HL-60/S4 treated with phorbol 12-myristate 13-acetate at 8.2 ng/mL for 4 days and 3 days (cell line): Measurements from ENCODE around the gene MT1E.
"Not testable (repeated sequence)": the region's sequence is repeated elsewhere in the genome, so short reads cannot be mapped to it uniquely, and the experiment has no call there.

ENCODE experiments used
- in situ Hi-C: fragments of 300-500 bp; cut with MboI; formaldehyde crosslinking; loops from 2 replicates; pipeline ENCODE4 v1.15.0; 2022; ENCODE audit warnings: low sequenced_read_pairs

The MT1E gene

DNA sequence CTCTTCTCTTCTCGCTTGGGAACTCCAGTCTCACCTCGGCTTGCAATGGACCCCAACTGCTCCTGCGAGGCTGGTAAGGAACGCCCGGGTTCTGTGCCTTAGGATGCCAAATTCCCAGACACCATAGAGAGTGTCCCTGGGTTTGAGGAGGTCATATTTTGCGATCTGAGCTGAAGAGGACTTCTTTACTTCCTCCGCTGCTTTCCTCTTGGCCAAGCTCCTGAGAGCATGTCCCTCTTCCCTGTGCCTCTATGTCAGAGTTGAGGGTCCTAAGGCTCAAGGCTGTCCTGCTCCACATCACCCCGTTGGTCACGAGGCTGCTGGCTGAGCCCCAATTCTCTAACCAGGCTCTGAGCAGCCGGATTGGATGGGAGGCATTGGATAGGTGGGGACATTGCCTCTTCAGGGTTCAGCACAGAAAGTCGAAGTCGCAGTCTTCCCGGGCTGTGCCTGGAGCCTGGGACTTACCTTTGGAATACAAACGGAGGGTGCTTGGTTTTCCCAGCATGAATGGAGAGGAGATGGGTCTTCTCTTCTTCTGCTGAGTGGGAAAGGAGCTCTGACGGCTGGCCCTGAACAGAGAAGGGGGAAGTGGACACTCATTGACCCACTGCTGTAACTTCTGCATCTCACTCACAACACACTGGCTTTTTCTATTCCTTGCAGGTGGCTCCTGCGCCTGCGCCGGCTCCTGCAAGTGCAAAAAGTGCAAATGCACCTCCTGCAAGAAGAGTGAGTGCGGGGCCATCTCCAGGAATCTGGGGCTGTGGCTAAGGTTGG, 44.4 kb downstream of the MT1E start:
- in situ Hi-C loops = no loop called here

DNA sequence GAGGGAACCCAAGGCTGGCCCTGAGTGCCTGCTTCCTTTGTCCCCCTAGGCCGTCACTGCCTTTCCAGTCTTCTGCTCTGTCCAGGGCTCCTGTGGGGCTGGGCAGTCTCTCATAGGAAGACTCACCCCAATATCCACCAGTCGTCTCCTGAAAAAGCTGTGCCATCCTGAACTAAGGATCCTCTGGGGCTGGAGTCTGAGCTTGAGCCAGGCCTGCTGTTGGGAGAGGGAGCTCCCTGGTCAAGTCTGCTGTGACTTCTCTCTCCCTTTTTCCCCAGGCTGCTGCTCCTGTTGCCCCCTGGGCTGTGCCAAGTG, 45.0 kb downstream of the MT1E start:
- in situ Hi-C loops = no loop called here

DNA sequence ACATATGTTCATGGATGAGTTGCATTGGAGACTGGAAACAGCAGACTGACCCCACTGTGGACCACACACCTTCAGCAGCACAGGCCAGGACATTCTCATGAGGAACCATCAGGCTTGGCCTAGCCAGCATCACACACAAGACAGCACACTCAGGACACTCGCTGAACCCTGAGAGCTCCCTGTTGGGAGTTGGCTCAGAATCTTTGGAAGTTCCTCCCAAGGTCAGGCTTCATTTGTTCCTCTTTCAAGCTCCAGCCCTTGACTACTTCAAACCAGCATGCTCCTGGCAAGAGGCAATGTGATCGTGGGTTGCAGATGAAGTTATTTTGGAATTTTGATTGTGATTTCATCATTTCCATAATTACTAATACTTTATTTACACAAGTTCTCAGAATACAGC, 46.1 kb downstream of the MT1E start:
- in situ Hi-C loops = not testable (repeated sequence)

DNA sequence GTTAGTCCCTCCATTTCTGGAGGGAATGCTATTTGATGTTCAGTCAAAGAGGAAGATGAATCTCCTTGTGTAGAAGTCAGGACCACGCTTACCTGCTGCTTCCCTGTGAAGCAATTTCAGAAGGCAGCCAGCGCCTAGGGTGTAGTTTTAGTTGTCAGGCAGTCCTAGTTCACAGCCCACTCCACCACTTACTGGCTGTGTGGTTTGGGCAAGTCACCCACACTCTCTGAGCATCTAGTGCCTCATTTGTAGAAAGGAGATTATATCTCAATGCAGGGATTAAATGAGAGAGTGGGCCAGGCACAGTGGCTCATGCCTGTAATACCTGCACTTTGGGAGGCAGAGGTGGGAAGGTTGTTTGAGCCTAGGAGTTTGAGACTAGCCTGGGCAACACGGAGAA, 46.6 kb downstream of the MT1E start:
- in situ Hi-C loops = not testable (repeated sequence)

DNA sequence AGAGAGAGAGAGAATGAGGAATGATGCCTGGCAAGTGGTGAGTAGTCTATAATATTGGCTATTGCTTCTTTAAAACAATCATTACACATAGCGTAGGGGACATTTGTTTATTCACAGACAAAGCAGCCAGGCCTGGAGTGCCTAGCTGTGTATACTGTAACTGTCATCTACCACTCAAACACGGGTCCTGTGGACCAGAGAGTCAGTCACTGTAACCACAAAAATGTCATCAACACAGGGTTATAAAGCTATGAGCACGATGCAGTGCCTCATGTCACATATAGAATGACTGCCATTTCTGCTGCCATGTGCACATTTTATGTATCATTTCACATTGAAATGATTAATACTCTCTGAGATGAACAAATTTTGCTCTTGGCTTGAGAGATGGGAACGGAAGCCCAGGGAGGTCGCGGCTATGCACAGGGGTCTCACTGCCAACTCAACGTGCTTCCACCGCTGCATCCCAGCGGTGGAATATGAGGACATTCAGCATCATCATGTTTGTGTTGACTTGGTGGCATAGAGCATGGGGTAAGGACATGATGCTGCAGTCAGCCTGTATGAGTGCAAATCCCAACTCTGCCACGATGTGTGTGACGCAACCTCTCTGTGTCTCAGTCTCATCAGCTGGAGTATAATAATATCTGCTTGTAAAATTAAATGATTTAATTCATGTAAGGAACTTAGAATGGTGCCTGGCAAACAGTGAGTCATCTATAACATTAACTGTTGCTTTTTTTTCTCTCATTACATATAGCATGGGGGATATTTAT, 47.4 kb downstream of the MT1E start:
- in situ Hi-C loops = no loop called here

DNA sequence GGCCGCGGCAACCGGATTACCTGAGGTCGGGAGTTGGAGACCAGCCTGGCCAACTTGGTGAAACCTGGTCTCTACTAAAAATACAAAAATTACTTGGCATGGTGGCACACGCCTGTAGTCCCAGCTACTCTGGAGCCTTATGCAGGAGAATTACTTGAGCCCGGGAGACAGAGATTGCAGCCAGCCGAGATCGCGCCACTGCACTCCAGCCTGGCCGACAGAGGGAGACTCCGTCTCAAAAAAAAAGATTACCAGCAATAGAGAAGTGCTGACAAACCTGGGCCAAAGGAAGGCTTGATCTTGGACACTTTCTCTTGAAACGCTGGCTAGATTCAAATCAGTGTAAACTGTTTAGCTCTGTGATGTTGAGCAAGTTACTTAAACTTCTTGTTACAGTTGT, 48.3 kb downstream of the MT1E start:
- in situ Hi-C loops = no loop called here

DNA sequence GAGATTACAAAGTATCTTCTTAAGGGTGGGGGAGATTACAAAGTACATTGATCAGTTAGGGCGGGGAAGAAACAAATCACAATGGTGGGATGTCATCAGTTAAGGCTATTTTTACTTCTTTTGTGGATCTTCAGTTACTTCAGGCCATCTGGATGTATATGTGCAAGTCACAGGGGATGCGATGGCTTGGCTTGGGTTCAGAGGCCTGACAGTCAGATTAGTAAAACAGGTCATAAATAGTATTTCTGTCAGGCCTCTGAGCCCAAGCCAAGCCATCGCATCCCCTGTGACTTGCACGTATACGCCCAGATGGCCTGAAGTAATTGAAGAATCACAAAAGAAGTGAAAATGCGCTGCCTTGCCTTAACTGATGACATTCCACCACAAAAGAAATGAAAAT, 49.0 kb downstream of the MT1E start:
- in situ Hi-C loops = not testable (repeated sequence)

DNA sequence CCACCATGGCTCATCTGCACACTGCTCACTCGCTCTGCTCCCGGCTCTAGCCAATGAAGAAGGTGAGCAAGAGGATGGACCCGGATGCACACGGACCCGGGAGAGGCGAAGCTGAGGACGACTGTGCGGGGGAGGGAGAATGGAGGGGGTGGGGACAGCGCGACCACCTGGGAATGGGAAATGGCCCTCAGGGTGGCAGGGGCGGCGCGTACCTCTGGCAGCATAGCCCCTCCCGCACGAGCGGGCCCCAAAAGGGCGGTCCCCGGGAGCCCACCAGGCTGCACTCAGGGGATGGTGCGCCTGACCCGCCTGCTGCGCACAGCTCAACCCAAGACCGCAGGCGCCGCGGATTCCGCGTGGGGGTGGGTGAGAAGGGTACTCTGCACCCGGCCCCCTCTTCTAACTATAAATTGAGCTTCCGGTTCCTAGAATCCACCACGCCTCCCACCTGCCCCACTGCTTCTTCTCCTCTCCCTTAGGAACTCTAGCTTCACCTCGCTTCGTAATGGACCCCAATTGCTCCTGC, 50.2 kb downstream of the MT1E start:
- in situ Hi-C loops = no loop called here
